ENCODE results near the gene CORO1C. TPM values are rescaled to one million over a fixed set of nuclear protein-coding genes. Genes with fewer than 3 reads are reported as not detected.

CORO1C gene
- total RNA-seq, 1 donor, result 261 TPM

GRCh38 chr12:108640802-108641445 is 90.4 kb downstream of the CORO1C start:
- TF ChIP-seq CTCF (IDR thresholded peaks at IDR 0.05; ENCODE audit: extremely low read depth, low read depth, low read length), result no peak
- Histone ChIP-seq H3K4me1 (ENCODE audit: insufficient read depth, low read length) (peaks cover 19% of the 10 kb centered on the region), H3K79me2 (ENCODE audit: insufficient read depth, low read length) (peaks cover 11% of the 10 kb centered on the region), H3K9me3 (ENCODE audit: low read depth, low read length) (no peaks in the 10 kb centered on the region), H4K20me1 (ENCODE audit: insufficient read depth, low read length) (peaks cover 15% of the 10 kb centered on the region), H2AFZ (ENCODE audit: low read length) (no peak overlapping the region), H3K4me3 (ENCODE audit: insufficient read depth, low read length) (no peak overlapping the region), H3K27me3 (ENCODE audit: insufficient read depth, low read length) (no peaks in the 10 kb centered on the region), H3K4me2 (ENCODE audit: insufficient read depth, low read length) (no peak overlapping the region), H3K36me3 (ENCODE audit: insufficient read depth, low read length) (peaks cover 18% of the 10 kb centered on the region), H3K27ac (ENCODE audit: low read depth, low read length) (no peak overlapping the region)
- DNase-seq (ENCODE audit: insufficient read length, low spot score, missing footprints), result no peak

DNA sequence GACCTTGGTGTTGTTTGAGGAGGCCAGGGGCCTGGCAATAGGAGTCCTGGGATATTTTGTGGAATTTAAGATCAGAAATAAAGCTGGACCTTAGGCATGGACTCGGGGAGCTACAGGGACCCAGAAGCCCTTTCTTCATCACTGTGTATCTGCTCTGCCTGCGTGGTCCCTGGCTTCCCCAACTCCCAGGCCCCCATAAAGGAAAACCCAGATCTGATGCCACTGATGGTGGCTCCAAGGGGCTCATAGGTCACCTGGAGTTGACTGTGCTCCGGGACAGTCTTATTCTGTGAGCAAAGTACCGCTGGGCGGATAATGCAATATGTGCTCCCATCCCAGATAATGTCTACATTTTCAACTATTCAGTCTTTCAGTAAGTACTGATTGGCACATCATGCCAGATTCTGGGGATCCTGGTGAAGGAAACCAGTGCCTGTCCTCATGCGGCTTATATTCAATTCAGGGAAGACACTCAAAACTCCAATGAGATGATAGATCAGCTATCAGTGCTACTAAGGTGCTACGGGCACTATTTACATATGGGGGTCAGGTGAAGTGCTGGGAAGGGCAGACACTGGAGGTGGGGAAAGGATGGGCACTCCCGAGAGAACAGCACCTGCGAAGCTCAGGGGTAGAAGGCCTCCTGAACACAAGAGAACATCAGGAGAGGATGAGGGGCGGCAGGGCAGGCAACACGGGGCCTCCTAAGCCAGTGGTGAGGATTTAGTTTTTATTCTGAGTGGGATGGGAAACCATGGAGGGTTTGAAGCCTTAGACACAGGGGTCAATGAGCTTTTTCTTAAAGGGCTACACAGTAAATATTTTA is 92.1 kb downstream of the CORO1C start:
- no peak overlapping the region for H3K27ac ChIP-seq (ENCODE audit: low read depth, low read length)
- peaks cover 21% of the 10 kb centered on the region for H3K4me1 ChIP-seq (ENCODE audit: insufficient read depth, low read length)
- H3K27me3 ChIP-seq (ENCODE audit: insufficient read depth, low read length), result no peaks in the 10 kb centered on the region
- H4K20me1 ChIP-seq (ENCODE audit: insufficient read depth, low read length), result peaks cover 18% of the 10 kb centered on the region
- H3K36me3 ChIP-seq (ENCODE audit: insufficient read depth, low read length), result peaks cover under 1% of the 10 kb centered on the region
- no peak overlapping the region for H3K4me3 ChIP-seq (ENCODE audit: insufficient read depth, low read length)
- no peaks in the 10 kb centered on the region for H3K9me3 ChIP-seq (ENCODE audit: low read depth, low read length)
- H3K79me2 ChIP-seq (ENCODE audit: insufficient read depth, low read length), result no peaks in the 10 kb centered on the region
- no peak for TF ChIP-seq CTCF (IDR thresholded peaks at IDR 0.05; ENCODE audit: extremely low read depth, low read depth, low read length)
- H2AFZ ChIP-seq (ENCODE audit: low read length), result no peak overlapping the region
- no peak overlapping the region for H3K4me2 ChIP-seq (ENCODE audit: insufficient read depth, low read length)
- DNase-seq (ENCODE audit: insufficient read length, low spot score, missing footprints), result no peak

- no peak for TF ChIP-seq CTCF (IDR thresholded peaks at IDR 0.05; ENCODE audit: extremely low read depth, low read depth, low read length)
- no peak for DNase-seq (ENCODE audit: insufficient read length, low spot score, missing footprints)
- no peaks in the 10 kb centered on the region for H3K36me3 ChIP-seq (ENCODE audit: insufficient read depth, low read length)
- H3K27ac ChIP-seq (ENCODE audit: low read depth, low read length), result no peak overlapping the region
- H3K9me3 ChIP-seq (ENCODE audit: low read depth, low read length), result no peaks in the 10 kb centered on the region
- H3K79me2 ChIP-seq (ENCODE audit: insufficient read depth, low read length), result no peaks in the 10 kb centered on the region
- no peak overlapping the region for H2AFZ ChIP-seq (ENCODE audit: low read length)
- peaks cover 20% of the 10 kb centered on the region for H3K4me1 ChIP-seq (ENCODE audit: insufficient read depth, low read length)
- H3K4me2 ChIP-seq (ENCODE audit: insufficient read depth, low read length), result peak overlapping the region; percentile 7
- no peak overlapping the region for H3K4me3 ChIP-seq (ENCODE audit: insufficient read depth, low read length)
- no peaks in the 10 kb centered on the region for H3K27me3 ChIP-seq (ENCODE audit: insufficient read depth, low read length)
- peaks cover 18% of the 10 kb centered on the region for H4K20me1 ChIP-seq (ENCODE audit: insufficient read depth, low read length)
Measured at GRCh38 chr12:108638141-108638827, 93.0 kb downstream of the CORO1C start.

Measured in osteoblast (primary cell).